ENCODE measurements around the gene CCNC. TPM values are rescaled to one million over a fixed set of nuclear protein-coding genes. Genes with fewer than 3 reads are reported as not detected.

The CCNC gene
- total and polyA plus RNA-seq, 2 of the 13 experiments (the other 11 are each of a cell fraction or from before 2014, with no cell fraction given): 69.6 to 141 TPM

- TF ChIP-seq PBX3 (CRISPR knock-in tag; IDR thresholded peaks at IDR 0.05; ENCODE audit: borderline replicate concordance) (no peak; the same call in 1 of the 2 replicates), KDM5A (IDR thresholded peaks at IDR 0.05; ENCODE audit: borderline replicate concordance, low read length) (peak; percentile 87), ZNF891 (CRISPR knock-in tag; IDR thresholded peaks at IDR 0.05) (peak; percentile 91), FOSL1 (CRISPR knock-in tag; IDR thresholded peaks at IDR 0.05; ENCODE audit: borderline replicate concordance) (no peak), ZNF605 (CRISPR knock-in tag; IDR thresholded peaks at IDR 0.05) (no peak; the same call in 1 of the 2 replicates), CHD4 (IDR thresholded peaks at IDR 0.05; ENCODE audit: borderline replicate concordance, low read length) (no peak), ZNF230 (CRISPR knock-in tag; IDR thresholded peaks at IDR 0.05) (no peak; the same call in 1 of the 2 replicates), SUZ12 (IDR thresholded peaks at IDR 0.05; ENCODE audit: low read depth, low read length) (no peak; the same call in 1 of the 2 replicates), RELA (CRISPR knock-in tag; IDR thresholded peaks at IDR 0.05) (peak; percentile 80; the same call in 1 of the 2 replicates), ZNF75D (CRISPR knock-in tag; IDR thresholded peaks at IDR 0.05; ENCODE audit: borderline replicate concordance) (no peak), CAMTA2 (CRISPR knock-in tag; IDR thresholded peaks at IDR 0.05; ENCODE audit: borderline replicate concordance) (no peak), CEBPG (CRISPR knock-in tag; IDR thresholded peaks at IDR 0.05) (peak; percentile 44; the same call in 1 of the 2 replicates), BRCA1 (CRISPR knock-in tag; IDR thresholded peaks at IDR 0.05) (peak; percentile 72; the same call in 1 of the 2 replicates), NFE2L1 (CRISPR knock-in tag; IDR thresholded peaks at IDR 0.05; ENCODE audit: borderline replicate concordance) (peak; percentile 75; the same call in 1 of the 2 replicates), NFKBIZ (CRISPR knock-in tag; IDR thresholded peaks at IDR 0.05) (peak; percentile 80; the same call in 1 of the 2 replicates), PREB (CRISPR knock-in tag; IDR thresholded peaks at IDR 0.05) (0 out of 2 replicates have a peak, but pooled peaks have one; percentile 54), HNRNPLL (IDR thresholded peaks at IDR 0.05; ENCODE audit: low read depth, low read length, poor library complexity, severe bottlenecking) (peak; percentile 66), KDM3A (CRISPR knock-in tag; IDR thresholded peaks at IDR 0.05; ENCODE audit: low read depth) (peak; percentile 85), ZNF101 (CRISPR knock-in tag; IDR thresholded peaks at IDR 0.05; ENCODE audit: borderline replicate concordance, low read depth) (no peak; the same call in 1 of the 2 replicates), PHF8 (CRISPR knock-in tag; IDR thresholded peaks at IDR 0.05) (peak; percentile 99), ZNF777 (CRISPR knock-in tag; IDR thresholded peaks at IDR 0.05) (peak; percentile 62; the same call in 1 of the 2 replicates), ZNF496 (CRISPR knock-in tag; IDR thresholded peaks at IDR 0.05; ENCODE audit: insufficient replicate concordance) (no peak), ARHGAP35 (CRISPR knock-in tag; IDR thresholded peaks at IDR 0.05; ENCODE audit: borderline replicate concordance) (no peak; the same call in 1 of the 2 replicates), AGO2 (optimal IDR thresholded peaks at IDR 0.05; ENCODE audit: low read depth, low read length) (peak; percentile 81), ZNF550 (CRISPR knock-in tag; IDR thresholded peaks at IDR 0.05; ENCODE audit: borderline replicate concordance) (no peak), ZBTB21 (CRISPR knock-in tag; IDR thresholded peaks at IDR 0.05) (no peak; the same call in 1 of the 2 replicates), TAF15 (IDR thresholded peaks at IDR 0.05; ENCODE audit: low read depth, low read length, poor library complexity, severe bottlenecking) (no peak), ZNF354B (CRISPR knock-in tag; IDR thresholded peaks at IDR 0.05) (peak; percentile 94; the same call in 1 of the 2 replicates), ZNF776 (CRISPR knock-in tag; IDR thresholded peaks at IDR 0.05) (peak; percentile 46; the same call in 1 of the 2 replicates), RFX1 (IDR thresholded peaks at IDR 0.05) (no peak)
Measured at GRCh38 chr6:99568103-99568933, at the start of gene CCNC (continued).
